Liver (tissue), 9 donors: ENCODE results near the gene AP3B1. TPM values are rescaled to one million over a fixed set of nuclear protein-coding genes. Genes with fewer than 3 reads are reported as not detected.

ENCODE experiments used
- DNase-seq: peaks from one replicate; pipeline ENCODE4 v3.0.0-alpha.2; 2017; ENCODE audit warnings: low spot score
- H3K27ac ChIP-seq, 2 donors: one replicate each; pipeline ENCODE4 v1.7.0; 2013; ENCODE audit warnings: inconsistent platforms in 2 of 2, low read length in 2 of 2, control low read depth in 1 of 2, low read depth in 1 of 2, mild to moderate bottlenecking in 1 of 2
- H3K27me3 ChIP-seq, 4 donors: one replicate each; pipeline versions ENCODE4 v1.6.1 to v1.7.0; 2013; ENCODE audit warnings: low read length in 3 of 4, inconsistent platforms in 1 of 4, mild to moderate bottlenecking in 1 of 4, moderate library complexity in 1 of 4; ENCODE audit not compliant: control insufficient read depth in 4 of 4, insufficient read depth in 4 of 4
- H3K36me3 ChIP-seq, 4 donors: one replicate each; pipeline versions ENCODE4 v1.6.1 to v1.7.0; 2013; ENCODE audit warnings: low read length in 3 of 4, mild to moderate bottlenecking in 3 of 4, low read depth in 1 of 4, moderate library complexity in 1 of 4; ENCODE audit not compliant: control insufficient read depth in 4 of 4, insufficient read depth in 3 of 4
- H3K4me1 ChIP-seq, 4 donors: one replicate each; pipeline versions ENCODE4 v1.6.1 to v1.7.0; 2013; ENCODE audit warnings: low read length in 3 of 4, mild to moderate bottlenecking in 3 of 4, moderate library complexity in 1 of 4; ENCODE audit not compliant: control insufficient read depth in 4 of 4, insufficient read depth in 4 of 4
- H3K4me3 ChIP-seq, 3 donors: one replicate each; pipeline versions ENCODE4 v1.6.1 to v1.7.0; 2013; ENCODE audit warnings: low read length in 3 of 3, control low read depth in 1 of 3, low read depth in 1 of 3, mild to moderate bottlenecking in 1 of 3
- H3K9ac ChIP-seq, 2 donors: one replicate each; pipeline ENCODE4 v1.7.0; 2013; ENCODE audit warnings: low read length in 2 of 2, mild to moderate bottlenecking in 2 of 2, moderate library complexity in 2 of 2, control low read depth in 1 of 2, low read depth in 1 of 2
- H3K9me3 ChIP-seq, 4 donors: one replicate each; pipeline versions ENCODE4 v1.6.1 to v1.7.0; 2013; ENCODE audit warnings: low read length in 3 of 4; ENCODE audit not compliant: control insufficient read depth in 4 of 4
- EGR1 ChIP-seq, 2 donors: IDR thresholded peaks; 2 replicates each; pipeline ENCODE4 v1.6.1; 2016 to 2018; ENCODE audit warnings: antibody characterized with exemption in 2 of 2, low read depth in 2 of 2
- FOXA1 ChIP-seq: IDR thresholded peaks from 2 replicates; pipeline ENCODE4 v1.6.1; 2016; ENCODE audit warnings: antibody characterized with exemption
- FOXA2 ChIP-seq: IDR thresholded peaks from 2 replicates; pipeline ENCODE4 v1.6.1; 2016; ENCODE audit warnings: antibody characterized with exemption
- GABPA ChIP-seq, 2 donors: IDR thresholded peaks in 1 of 2; conservative IDR thresholded peaks in 1 of 2; 2 replicates each; pipeline ENCODE4 v1.6.1; 2016; ENCODE audit warnings: antibody characterized with exemption in 2 of 2, mild to moderate bottlenecking in 1 of 2, moderate library complexity in 1 of 2
- HNF4A ChIP-seq, 2 donors: conservative IDR thresholded peaks; 2 replicates each; pipeline ENCODE4 v1.6.1; 2016; ENCODE audit warnings: antibody characterized with exemption in 2 of 2, mild to moderate bottlenecking in 2 of 2
- HNF4G ChIP-seq: IDR thresholded peaks from 2 replicates; pipeline ENCODE4 v1.6.1; 2016; ENCODE audit warnings: antibody characterized with exemption
- JUND ChIP-seq, 2 donors: IDR thresholded peaks; 2 replicates each; pipeline ENCODE4 v1.6.1; 2016; ENCODE audit warnings: antibody characterized with exemption in 2 of 2
- NR2F2 ChIP-seq: IDR thresholded peaks from 2 replicates; pipeline ENCODE4 v1.6.1; 2016; ENCODE audit warnings: antibody characterized with exemption
- RAD21 ChIP-seq, 2 donors: IDR thresholded peaks; 2 replicates each; pipeline ENCODE4 v1.6.1; 2016; ENCODE audit warnings: antibody characterized with exemption in 2 of 2, mild to moderate bottlenecking in 2 of 2
- RXRA ChIP-seq, 2 donors: IDR thresholded peaks; 2 replicates each; pipeline ENCODE4 v1.6.1; 2017 to 2018; ENCODE audit warnings: antibody characterized with exemption in 2 of 2, mild to moderate bottlenecking in 1 of 2
- SP1 ChIP-seq: IDR thresholded peaks from 2 replicates; pipeline ENCODE4 v1.6.1; 2018; ENCODE audit warnings: antibody characterized with exemption, mild to moderate bottlenecking
- TAF1 ChIP-seq: conservative IDR thresholded peaks from 2 replicates; pipeline ENCODE4 v1.6.1; 2016; ENCODE audit warnings: antibody characterized with exemption, mild to moderate bottlenecking
- YY1 ChIP-seq: IDR thresholded peaks from 2 replicates; pipeline ENCODE4 v1.6.1; 2016; ENCODE audit warnings: antibody characterized with exemption, mild to moderate bottlenecking
- WGBS: extraction: QIAGEN DNeasy Blood & Tissue Kit; methylation state at CpG from one replicate; pipeline ENCODE4 v1.1.7; 2013; 5-methylcytosine and 5-hydroxymethylcytosine counted together
- polyA plus RNA-seq, 2 donors: library from polyadenylated mRNA; stranded (reverse) in 1 of 2; unstranded in 1 of 2; fragments of 200-250 nt in 1 of 2; fragments of >200 nt in 1 of 2; fragmentation: Nextera tagmentation in 1 of 2; extraction: Ambion mirVana in 1 of 2; gene quantifications; one replicate each; pipeline versions ENCODE4 v1.2.1 to v1.2.3, GENCODE V29; 2013 to 2015
- total RNA-seq, 2 donors: library from RNA; depleted of rRNA; stranded (reverse); fragments of >200 nt; gene quantifications; one replicate each; pipeline ENCODE4 v1.2.3, GENCODE V29; 2014
- TF ChIP-seq, protein P1 (sequence below): IDR thresholded peaks from 2 replicates; pipeline ENCODE4 v1.6.1; 2016; ENCODE audit warnings: antibody characterized with exemption, mild to moderate bottlenecking
- TF ChIP-seq, protein P2 (sequence below): fragments of 150-350 bp; IDR thresholded peaks from 2 replicates; pipeline ENCODE4 v1.5.1; 2017; ENCODE audit warnings: improper control_type of control experiment, low read depth, low read length; ENCODE audit not compliant: missing input control
- TF ChIP-seq, protein P3 (sequence below): IDR thresholded peaks from 2 replicates; pipeline ENCODE4 v1.6.1; 2016; ENCODE audit warnings: antibody characterized with exemption
- TF ChIP-seq, protein P4 (sequence below): IDR thresholded peaks from 2 replicates; pipeline ENCODE4 v1.6.1; 2016; ENCODE audit warnings: antibody characterized with exemption
- TF ChIP-seq, protein P5 (sequence below): IDR thresholded peaks from 2 replicates; pipeline ENCODE4 v1.6.1; 2016; ENCODE audit warnings: antibody characterized with exemption
- donor health status: healthy.
- donor health status: healthy.
- donor health status: healthy.
- donor health status: healthy.
- donor health status: healthy.

AP3B1 gene
- total and polyA plus RNA-seq, 4 donors, result 8.2 to 23.1 (median 14.4) TPM

DNA sequence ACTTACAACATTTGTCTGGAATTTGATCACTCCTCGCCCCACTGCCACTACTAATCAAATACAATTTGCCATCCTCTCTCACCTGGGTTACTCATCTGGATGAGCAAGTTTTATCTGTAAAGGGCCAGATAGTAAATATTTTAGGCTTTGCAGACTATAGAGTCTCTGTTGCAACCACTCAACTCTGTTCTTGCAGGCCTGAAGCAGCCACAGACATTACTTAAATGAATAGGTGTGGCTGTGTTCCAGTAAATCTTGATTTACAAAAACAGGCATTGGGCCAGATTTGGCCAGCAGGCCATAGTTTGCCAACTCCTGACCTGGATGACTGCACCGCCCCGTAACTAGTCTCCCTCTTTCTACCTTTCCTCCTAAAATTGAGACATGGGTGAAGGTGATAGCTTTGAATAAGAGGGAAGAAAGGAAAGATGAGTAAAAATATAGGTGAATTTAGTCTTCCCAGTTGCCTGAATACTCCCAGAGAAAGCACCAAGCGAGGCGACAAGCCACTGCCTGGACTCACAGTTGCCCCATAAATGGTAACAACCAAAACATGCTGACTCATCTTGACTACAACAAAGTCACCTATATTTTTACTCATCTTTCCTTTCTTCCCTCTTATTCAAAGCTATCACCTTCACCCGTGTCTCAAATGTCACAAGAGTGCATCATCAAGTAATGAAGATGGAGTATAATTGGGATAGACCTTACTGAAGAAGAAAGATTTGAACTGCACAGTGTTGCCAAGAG, 33.4 kb upstream of the AP3B1 start:
- Histone ChIP-seq H3K9me3 (no peaks in the 10 kb centered on the region), H3K9ac (no peak overlapping the region), H3K27me3 (no peaks in the 10 kb centered on the region), H3K27ac (no peak overlapping the region), H3K36me3 (no peaks in the 10 kb centered on the region), H3K4me3 (no peak overlapping the region), H3K4me1 (no peaks in the 10 kb centered on the region)
- DNase-seq, result no peak
- 78% methylated on average over 6 of the region's 6 CpGs for WGBS
- TF ChIP-seq EGR1 (IDR thresholded peaks at IDR 0.05; ENCODE audit: low read depth in 2 of 2), result no peak
- no peak for TF ChIP-seq YY1
- TF ChIP-seq, protein P1, sequence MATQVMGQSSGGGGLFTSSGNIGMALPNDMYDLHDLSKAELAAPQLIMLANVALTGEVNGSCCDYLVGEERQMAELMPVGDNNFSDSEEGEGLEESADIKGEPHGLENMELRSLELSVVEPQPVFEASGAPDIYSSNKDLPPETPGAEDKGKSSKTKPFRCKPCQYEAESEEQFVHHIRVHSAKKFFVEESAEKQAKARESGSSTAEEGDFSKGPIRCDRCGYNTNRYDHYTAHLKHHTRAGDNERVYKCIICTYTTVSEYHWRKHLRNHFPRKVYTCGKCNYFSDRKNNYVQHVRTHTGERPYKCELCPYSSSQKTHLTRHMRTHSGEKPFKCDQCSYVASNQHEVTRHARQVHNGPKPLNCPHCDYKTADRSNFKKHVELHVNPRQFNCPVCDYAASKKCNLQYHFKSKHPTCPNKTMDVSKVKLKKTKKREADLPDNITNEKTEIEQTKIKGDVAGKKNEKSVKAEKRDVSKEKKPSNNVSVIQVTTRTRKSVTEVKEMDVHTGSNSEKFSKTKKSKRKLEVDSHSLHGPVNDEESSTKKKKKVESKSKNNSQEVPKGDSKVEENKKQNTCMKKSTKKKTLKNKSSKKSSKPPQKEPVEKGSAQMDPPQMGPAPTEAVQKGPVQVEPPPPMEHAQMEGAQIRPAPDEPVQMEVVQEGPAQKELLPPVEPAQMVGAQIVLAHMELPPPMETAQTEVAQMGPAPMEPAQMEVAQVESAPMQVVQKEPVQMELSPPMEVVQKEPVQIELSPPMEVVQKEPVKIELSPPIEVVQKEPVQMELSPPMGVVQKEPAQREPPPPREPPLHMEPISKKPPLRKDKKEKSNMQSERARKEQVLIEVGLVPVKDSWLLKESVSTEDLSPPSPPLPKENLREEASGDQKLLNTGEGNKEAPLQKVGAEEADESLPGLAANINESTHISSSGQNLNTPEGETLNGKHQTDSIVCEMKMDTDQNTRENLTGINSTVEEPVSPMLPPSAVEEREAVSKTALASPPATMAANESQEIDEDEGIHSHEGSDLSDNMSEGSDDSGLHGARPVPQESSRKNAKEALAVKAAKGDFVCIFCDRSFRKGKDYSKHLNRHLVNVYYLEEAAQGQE, result no peak
- TF ChIP-seq HNF4G, result no peak
- no peak for TF ChIP-seq RXRA (IDR thresholded peaks at IDR 0.05)
- TF ChIP-seq GABPA (IDR thresholded peaks at IDR 0.05 in 1 of 2, conservative IDR thresholded peaks at IDR 0.05 in 1 of 2), result no peak
- no peak for TF ChIP-seq TAF1

DNA sequence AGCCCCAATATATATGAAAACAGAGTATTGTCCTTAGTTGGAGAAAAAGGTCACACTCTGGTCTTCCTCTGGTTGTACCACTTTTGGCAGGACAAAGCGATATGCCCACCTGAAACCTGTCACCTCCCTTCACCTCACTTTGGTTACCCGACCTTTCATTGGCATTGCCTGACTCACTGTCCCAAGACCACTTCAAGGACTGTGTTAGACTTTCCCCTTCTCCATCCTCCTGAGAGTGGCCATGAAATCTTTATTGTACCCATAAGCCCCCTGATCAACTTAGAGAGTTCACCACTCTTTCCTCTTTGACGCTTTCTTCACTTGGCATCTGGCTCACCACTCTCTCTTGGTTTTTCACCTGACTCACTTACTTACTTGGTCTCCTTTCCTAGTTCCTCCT, 32.4 kb upstream of the AP3B1 start:
- no peaks in the 10 kb centered on the region for H3K4me1 ChIP-seq
- H3K9me3 ChIP-seq, result no peaks in the 10 kb centered on the region
- DNase-seq, result no peak
- no peaks in the 10 kb centered on the region for H3K36me3 ChIP-seq
- H3K9ac ChIP-seq, result no peak overlapping the region
- H3K27ac ChIP-seq, result no peak overlapping the region
- WGBS, result 95% methylated on average over 3 of the region's 3 CpGs
- no peak overlapping the region for H3K4me3 ChIP-seq
- H3K27me3 ChIP-seq, result no peaks in the 10 kb centered on the region
- TF ChIP-seq, protein P1, result no peak
- TF ChIP-seq HNF4A (conservative IDR thresholded peaks at IDR 0.05) (no peak), GABPA (IDR thresholded peaks at IDR 0.05 in 1 of 2, conservative IDR thresholded peaks at IDR 0.05 in 1 of 2) (no peak), EGR1 (IDR thresholded peaks at IDR 0.05; ENCODE audit: low read depth in 2 of 2) (no peak), JUND (IDR thresholded peaks at IDR 0.05) (no peak), RXRA (IDR thresholded peaks at IDR 0.05) (no peak), FOXA2 (no peak), SP1 (no peak), HNF4G (no peak), RAD21 (IDR thresholded peaks at IDR 0.05) (no peak), YY1 (no peak), TAF1 (no peak), NR2F2 (no peak), FOXA1 (no peak)
- TF ChIP-seq, protein P2, sequence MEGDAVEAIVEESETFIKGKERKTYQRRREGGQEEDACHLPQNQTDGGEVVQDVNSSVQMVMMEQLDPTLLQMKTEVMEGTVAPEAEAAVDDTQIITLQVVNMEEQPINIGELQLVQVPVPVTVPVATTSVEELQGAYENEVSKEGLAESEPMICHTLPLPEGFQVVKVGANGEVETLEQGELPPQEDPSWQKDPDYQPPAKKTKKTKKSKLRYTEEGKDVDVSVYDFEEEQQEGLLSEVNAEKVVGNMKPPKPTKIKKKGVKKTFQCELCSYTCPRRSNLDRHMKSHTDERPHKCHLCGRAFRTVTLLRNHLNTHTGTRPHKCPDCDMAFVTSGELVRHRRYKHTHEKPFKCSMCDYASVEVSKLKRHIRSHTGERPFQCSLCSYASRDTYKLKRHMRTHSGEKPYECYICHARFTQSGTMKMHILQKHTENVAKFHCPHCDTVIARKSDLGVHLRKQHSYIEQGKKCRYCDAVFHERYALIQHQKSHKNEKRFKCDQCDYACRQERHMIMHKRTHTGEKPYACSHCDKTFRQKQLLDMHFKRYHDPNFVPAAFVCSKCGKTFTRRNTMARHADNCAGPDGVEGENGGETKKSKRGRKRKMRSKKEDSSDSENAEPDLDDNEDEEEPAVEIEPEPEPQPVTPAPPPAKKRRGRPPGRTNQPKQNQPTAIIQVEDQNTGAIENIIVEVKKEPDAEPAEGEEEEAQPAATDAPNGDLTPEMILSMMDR, result no peak
- TF ChIP-seq, protein P3, sequence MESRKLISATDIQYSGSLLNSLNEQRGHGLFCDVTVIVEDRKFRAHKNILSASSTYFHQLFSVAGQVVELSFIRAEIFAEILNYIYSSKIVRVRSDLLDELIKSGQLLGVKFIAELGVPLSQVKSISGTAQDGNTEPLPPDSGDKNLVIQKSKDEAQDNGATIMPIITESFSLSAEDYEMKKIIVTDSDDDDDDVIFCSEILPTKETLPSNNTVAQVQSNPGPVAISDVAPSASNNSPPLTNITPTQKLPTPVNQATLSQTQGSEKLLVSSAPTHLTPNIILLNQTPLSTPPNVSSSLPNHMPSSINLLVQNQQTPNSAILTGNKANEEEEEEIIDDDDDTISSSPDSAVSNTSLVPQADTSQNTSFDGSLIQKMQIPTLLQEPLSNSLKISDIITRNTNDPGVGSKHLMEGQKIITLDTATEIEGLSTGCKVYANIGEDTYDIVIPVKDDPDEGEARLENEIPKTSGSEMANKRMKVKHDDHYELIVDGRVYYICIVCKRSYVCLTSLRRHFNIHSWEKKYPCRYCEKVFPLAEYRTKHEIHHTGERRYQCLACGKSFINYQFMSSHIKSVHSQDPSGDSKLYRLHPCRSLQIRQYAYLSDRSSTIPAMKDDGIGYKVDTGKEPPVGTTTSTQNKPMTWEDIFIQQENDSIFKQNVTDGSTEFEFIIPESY, result no peak
- TF ChIP-seq, protein P4, sequence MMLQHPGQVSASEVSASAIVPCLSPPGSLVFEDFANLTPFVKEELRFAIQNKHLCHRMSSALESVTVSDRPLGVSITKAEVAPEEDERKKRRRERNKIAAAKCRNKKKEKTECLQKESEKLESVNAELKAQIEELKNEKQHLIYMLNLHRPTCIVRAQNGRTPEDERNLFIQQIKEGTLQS, result no peak
- TF ChIP-seq, protein P5, sequence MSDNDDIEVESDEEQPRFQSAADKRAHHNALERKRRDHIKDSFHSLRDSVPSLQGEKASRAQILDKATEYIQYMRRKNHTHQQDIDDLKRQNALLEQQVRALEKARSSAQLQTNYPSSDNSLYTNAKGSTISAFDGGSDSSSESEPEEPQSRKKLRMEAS, result no peak
